GM23338 (cell line): ENCODE data around the gene LRMDA. TPM values are rescaled to one million over a fixed set of nuclear protein-coding genes. Genes with fewer than 3 reads are reported as not detected.

Source experiments
- ATAC-seq: fragments of 200-7000 bp; cut with Tn5 transposase; 3 replicates; pipeline ENCODE4 v1.9.1; 2020
- DNase-seq: peaks from one replicate; pipeline ENCODE4 v3.0.0-alpha.2; 2015; ENCODE audit warnings: low spot score
- H2AFZ ChIP-seq: fragments of 200-600 bp; sonication (generic); 2 replicates; pipeline ENCODE4 v1.8.0; 2016; ENCODE audit warnings: antibody characterized with exemption, mild to moderate bottlenecking, moderate library complexity
- H3F3A ChIP-seq: fragments of 200-600 bp; sonication (generic); replicated peaks from 2 replicates; pipeline ENCODE4 v1.8.0; 2017; ENCODE audit warnings: antibody characterized with exemption, mixed run types, low read depth
- H3K27ac ChIP-seq: fragments of 200-600 bp; sonication (generic); 2 replicates; pipeline ENCODE4 v1.6.1; 2016; ENCODE audit warnings: low read depth
- H3K27me3 ChIP-seq: fragments of 200-600 bp; sonication (generic); 2 replicates; pipeline ENCODE4 v1.8.0; 2016; ENCODE audit warnings: mild to moderate bottlenecking, mixed run types, moderate library complexity; ENCODE audit not compliant: insufficient read depth
- H3K36me3 ChIP-seq: fragments of 200-600 bp; sonication (generic); 2 replicates; pipeline ENCODE4 v1.8.0; 2016; ENCODE audit warnings: mild to moderate bottlenecking; ENCODE audit not compliant: insufficient read depth
- H3K4me1 ChIP-seq: fragments of 200-600 bp; sonication (generic); 2 replicates; pipeline ENCODE4 v1.8.0; 2016; ENCODE audit warnings: mild to moderate bottlenecking, moderate library complexity; ENCODE audit not compliant: insufficient read depth
- H3K4me2 ChIP-seq: fragments of 200-600 bp; sonication (generic); 2 replicates; pipeline ENCODE4 v1.7.1; 2017; ENCODE audit warnings: mixed run types
- H3K4me3 ChIP-seq: fragments of 200-600 bp; sonication (generic); 2 replicates; pipeline ENCODE4 v1.6.1; 2016; ENCODE audit warnings: mixed run types
- H3K79me2 ChIP-seq: fragments of 200-600 bp; sonication (generic); replicated peaks from 2 replicates; pipeline ENCODE4 v1.8.0; 2017; ENCODE audit warnings: mild to moderate bottlenecking; ENCODE audit not compliant: insufficient read depth
- H3K9me2 ChIP-seq: fragments of 200-600 bp; sonication (generic); 2 replicates; pipeline ENCODE4 v1.8.0; 2017; ENCODE audit not compliant: insufficient read depth
- H4K20me1 ChIP-seq: fragments of 200-600 bp; sonication (generic); replicated peaks from 2 replicates; pipeline ENCODE4 v1.8.0; 2017; ENCODE audit warnings: mild to moderate bottlenecking; ENCODE audit not compliant: insufficient read depth
- H3K27ac Mint-ChIP-seq: 2 replicates; pipeline ENCODE4 v1.8.0; 2020; ENCODE audit warnings: inconsistent platforms, mild to moderate bottlenecking, moderate library complexity, mixed read lengths
- H3K27me3 Mint-ChIP-seq: 3 replicates; pipeline ENCODE4 v1.8.0; 2022; ENCODE audit warnings: low read depth, mild to moderate bottlenecking, moderate library complexity, mixed read lengths, inconsistent platforms; ENCODE audit not compliant: insufficient read depth, poor library complexity
- H3K36me3 Mint-ChIP-seq: 3 replicates; pipeline ENCODE4 v1.8.0; 2021; ENCODE audit warnings: low read depth, mild to moderate bottlenecking, inconsistent platforms, moderate library complexity, mixed read lengths
- H3K4me1 Mint-ChIP-seq: 3 replicates; pipeline ENCODE4 v1.8.0; 2020; ENCODE audit warnings: mild to moderate bottlenecking, inconsistent platforms, mixed read lengths
- H3K4me3 Mint-ChIP-seq: 3 replicates; pipeline ENCODE4 v1.8.0; 2021; ENCODE audit warnings: moderate library complexity, mild to moderate bottlenecking, inconsistent platforms, mixed read lengths
- H3K9me3 Mint-ChIP-seq: 3 replicates; pipeline ENCODE4 v1.8.0; 2020; ENCODE audit warnings: moderate library complexity, mild to moderate bottlenecking, inconsistent platforms, mixed read lengths
- CREB1 ChIP-seq: fragments of 250-450 bp; sonication (Bioruptor Pico); IDR thresholded peaks from 2 replicates; pipeline ENCODE4 v1.5.0; 2020; ENCODE audit warnings: low read depth, mild to moderate bottlenecking, moderate library complexity
- EZH2 ChIP-seq: fragments of 200-600 bp; sonication (generic); IDR thresholded peaks from one replicate; pipeline ENCODE4 v1.8.0; 2017; ENCODE audit warnings: antibody characterized with exemption, mild to moderate bottlenecking, low read depth; ENCODE audit not compliant: unreplicated experiment
- EZH2phosphoT487 ChIP-seq: fragments of 200-600 bp; sonication (generic); IDR thresholded peaks from one replicate; pipeline ENCODE4 v1.8.1; 2018; ENCODE audit warnings: antibody characterized with exemption; ENCODE audit not compliant: unreplicated experiment
- JUNB ChIP-seq: IDR thresholded peaks from one replicate; pipeline ENCODE4 v1.6.1; 2016; ENCODE audit warnings: antibody characterized with exemption; ENCODE audit not compliant: unreplicated experiment
- NANOG ChIP-seq: IDR thresholded peaks from 2 replicates; pipeline ENCODE4 v1.6.1; 2016; ENCODE audit warnings: antibody characterized with exemption, borderline replicate concordance
- POLR2AphosphoS5 ChIP-seq: IDR thresholded peaks from 2 replicates; pipeline ENCODE4 v1.6.1; 2016; ENCODE audit warnings: antibody characterized with exemption, low read depth
- STAT1 ChIP-seq: IDR thresholded peaks from one replicate; pipeline ENCODE4 v1.6.1; 2016; ENCODE audit warnings: antibody characterized with exemption; ENCODE audit not compliant: unreplicated experiment
- ZNF114 ChIP-seq: fragments of 250-450 bp; sonication (Bioruptor Pico); IDR thresholded peaks from 2 replicates; pipeline ENCODE4 v1.5.0; 2020; ENCODE audit warnings: mild to moderate bottlenecking, moderate library complexity
- ZNF331 ChIP-seq: fragments of 250-450 bp; sonication (Bioruptor Pico); IDR thresholded peaks from 2 replicates; pipeline ENCODE4 v1.5.0; 2020; ENCODE audit warnings: low read depth, mild to moderate bottlenecking, moderate library complexity
- polyA plus RNA-seq: library from polyadenylated mRNA; unstranded; fragments of >200 nt; fragmentation: Nextera tagmentation; extraction: Ambion mirVana; gene quantifications from 2 replicates; pipeline ENCODE4 v1.2.1, GENCODE V29; 2016
- total RNA-seq: library from RNA; depleted of rRNA; stranded (reverse); fragments of >200 nt; shearing (Covaris generic); gene quantifications from 2 replicates; pipeline ENCODE4 v1.2.3, GENCODE V29; 2014
- TF ChIP-seq, protein P1 (sequence below): IDR thresholded peaks from one replicate; pipeline ENCODE4 v1.6.1; 2018; ENCODE audit warnings: antibody characterized with exemption; ENCODE audit not compliant: unreplicated experiment
- TF ChIP-seq, protein P2 (sequence below): fragments of 250-450 bp; sonication (Bioruptor Pico); IDR thresholded peaks from 2 replicates; pipeline ENCODE4 v1.5.0; 2020; ENCODE audit warnings: mild to moderate bottlenecking, moderate library complexity
- TF ChIP-seq, protein P3 (sequence below): IDR thresholded peaks from 2 replicates; pipeline ENCODE4 v1.6.1; 2016; ENCODE audit warnings: antibody characterized with exemption
- TF ChIP-seq, protein P4 (sequence below), 2 experiments: fragments of 200-600 bp in 1 of 2; sonication (generic) in 1 of 2; conservative IDR thresholded peaks; 2 replicates each; pipeline versions ENCODE4 v1.5.1 to v1.6.1; 2016 to 2017; ENCODE audit warnings: antibody characterized with exemption in 2 of 2, low read depth in 2 of 2, mild to moderate bottlenecking in 2 of 2, moderate library complexity in 1 of 2

The LRMDA gene
- total and polyA plus RNA-seq, 2 experiments from 2014 or later: 0.90 to 1.8 TPM

GRCh38 chr10:76229341-76229740 lies 797.9 kb downstream of the LRMDA start:
- ATAC-seq (no peak), DNase-seq (no peak)
- H3K4me1 Mint-ChIP-seq: peaks cover 35% of the 10 kb centered on the region
- no peak overlapping the region for H3K4me3 ChIP-seq
- H3K27me3 ChIP-seq: peaks cover 74% of the 10 kb centered on the region
- H2AFZ ChIP-seq: no peak overlapping the region
- no peaks in the 10 kb centered on the region; the same call in 1 of the 2 replicates for H4K20me1 ChIP-seq
- no peaks in the 10 kb centered on the region for H3K36me3 ChIP-seq
- no peak overlapping the region for H3K27ac Mint-ChIP-seq
- peaks cover 80% of the 10 kb centered on the region for H3K27me3 Mint-ChIP-seq
- peaks cover 3% of the 10 kb centered on the region; the same call in 1 of the 3 replicates for H3K9me3 Mint-ChIP-seq
- no peak overlapping the region for H3K4me2 ChIP-seq
- no peak overlapping the region for H3K27ac ChIP-seq
- no peaks in the 10 kb centered on the region for H3F3A ChIP-seq
- TF ChIP-seq POLR2AphosphoS5: no peak
- TF ChIP-seq, protein P1, sequence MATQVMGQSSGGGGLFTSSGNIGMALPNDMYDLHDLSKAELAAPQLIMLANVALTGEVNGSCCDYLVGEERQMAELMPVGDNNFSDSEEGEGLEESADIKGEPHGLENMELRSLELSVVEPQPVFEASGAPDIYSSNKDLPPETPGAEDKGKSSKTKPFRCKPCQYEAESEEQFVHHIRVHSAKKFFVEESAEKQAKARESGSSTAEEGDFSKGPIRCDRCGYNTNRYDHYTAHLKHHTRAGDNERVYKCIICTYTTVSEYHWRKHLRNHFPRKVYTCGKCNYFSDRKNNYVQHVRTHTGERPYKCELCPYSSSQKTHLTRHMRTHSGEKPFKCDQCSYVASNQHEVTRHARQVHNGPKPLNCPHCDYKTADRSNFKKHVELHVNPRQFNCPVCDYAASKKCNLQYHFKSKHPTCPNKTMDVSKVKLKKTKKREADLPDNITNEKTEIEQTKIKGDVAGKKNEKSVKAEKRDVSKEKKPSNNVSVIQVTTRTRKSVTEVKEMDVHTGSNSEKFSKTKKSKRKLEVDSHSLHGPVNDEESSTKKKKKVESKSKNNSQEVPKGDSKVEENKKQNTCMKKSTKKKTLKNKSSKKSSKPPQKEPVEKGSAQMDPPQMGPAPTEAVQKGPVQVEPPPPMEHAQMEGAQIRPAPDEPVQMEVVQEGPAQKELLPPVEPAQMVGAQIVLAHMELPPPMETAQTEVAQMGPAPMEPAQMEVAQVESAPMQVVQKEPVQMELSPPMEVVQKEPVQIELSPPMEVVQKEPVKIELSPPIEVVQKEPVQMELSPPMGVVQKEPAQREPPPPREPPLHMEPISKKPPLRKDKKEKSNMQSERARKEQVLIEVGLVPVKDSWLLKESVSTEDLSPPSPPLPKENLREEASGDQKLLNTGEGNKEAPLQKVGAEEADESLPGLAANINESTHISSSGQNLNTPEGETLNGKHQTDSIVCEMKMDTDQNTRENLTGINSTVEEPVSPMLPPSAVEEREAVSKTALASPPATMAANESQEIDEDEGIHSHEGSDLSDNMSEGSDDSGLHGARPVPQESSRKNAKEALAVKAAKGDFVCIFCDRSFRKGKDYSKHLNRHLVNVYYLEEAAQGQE: no peak
- TF ChIP-seq JUNB: no peak
- TF ChIP-seq, protein P2, sequence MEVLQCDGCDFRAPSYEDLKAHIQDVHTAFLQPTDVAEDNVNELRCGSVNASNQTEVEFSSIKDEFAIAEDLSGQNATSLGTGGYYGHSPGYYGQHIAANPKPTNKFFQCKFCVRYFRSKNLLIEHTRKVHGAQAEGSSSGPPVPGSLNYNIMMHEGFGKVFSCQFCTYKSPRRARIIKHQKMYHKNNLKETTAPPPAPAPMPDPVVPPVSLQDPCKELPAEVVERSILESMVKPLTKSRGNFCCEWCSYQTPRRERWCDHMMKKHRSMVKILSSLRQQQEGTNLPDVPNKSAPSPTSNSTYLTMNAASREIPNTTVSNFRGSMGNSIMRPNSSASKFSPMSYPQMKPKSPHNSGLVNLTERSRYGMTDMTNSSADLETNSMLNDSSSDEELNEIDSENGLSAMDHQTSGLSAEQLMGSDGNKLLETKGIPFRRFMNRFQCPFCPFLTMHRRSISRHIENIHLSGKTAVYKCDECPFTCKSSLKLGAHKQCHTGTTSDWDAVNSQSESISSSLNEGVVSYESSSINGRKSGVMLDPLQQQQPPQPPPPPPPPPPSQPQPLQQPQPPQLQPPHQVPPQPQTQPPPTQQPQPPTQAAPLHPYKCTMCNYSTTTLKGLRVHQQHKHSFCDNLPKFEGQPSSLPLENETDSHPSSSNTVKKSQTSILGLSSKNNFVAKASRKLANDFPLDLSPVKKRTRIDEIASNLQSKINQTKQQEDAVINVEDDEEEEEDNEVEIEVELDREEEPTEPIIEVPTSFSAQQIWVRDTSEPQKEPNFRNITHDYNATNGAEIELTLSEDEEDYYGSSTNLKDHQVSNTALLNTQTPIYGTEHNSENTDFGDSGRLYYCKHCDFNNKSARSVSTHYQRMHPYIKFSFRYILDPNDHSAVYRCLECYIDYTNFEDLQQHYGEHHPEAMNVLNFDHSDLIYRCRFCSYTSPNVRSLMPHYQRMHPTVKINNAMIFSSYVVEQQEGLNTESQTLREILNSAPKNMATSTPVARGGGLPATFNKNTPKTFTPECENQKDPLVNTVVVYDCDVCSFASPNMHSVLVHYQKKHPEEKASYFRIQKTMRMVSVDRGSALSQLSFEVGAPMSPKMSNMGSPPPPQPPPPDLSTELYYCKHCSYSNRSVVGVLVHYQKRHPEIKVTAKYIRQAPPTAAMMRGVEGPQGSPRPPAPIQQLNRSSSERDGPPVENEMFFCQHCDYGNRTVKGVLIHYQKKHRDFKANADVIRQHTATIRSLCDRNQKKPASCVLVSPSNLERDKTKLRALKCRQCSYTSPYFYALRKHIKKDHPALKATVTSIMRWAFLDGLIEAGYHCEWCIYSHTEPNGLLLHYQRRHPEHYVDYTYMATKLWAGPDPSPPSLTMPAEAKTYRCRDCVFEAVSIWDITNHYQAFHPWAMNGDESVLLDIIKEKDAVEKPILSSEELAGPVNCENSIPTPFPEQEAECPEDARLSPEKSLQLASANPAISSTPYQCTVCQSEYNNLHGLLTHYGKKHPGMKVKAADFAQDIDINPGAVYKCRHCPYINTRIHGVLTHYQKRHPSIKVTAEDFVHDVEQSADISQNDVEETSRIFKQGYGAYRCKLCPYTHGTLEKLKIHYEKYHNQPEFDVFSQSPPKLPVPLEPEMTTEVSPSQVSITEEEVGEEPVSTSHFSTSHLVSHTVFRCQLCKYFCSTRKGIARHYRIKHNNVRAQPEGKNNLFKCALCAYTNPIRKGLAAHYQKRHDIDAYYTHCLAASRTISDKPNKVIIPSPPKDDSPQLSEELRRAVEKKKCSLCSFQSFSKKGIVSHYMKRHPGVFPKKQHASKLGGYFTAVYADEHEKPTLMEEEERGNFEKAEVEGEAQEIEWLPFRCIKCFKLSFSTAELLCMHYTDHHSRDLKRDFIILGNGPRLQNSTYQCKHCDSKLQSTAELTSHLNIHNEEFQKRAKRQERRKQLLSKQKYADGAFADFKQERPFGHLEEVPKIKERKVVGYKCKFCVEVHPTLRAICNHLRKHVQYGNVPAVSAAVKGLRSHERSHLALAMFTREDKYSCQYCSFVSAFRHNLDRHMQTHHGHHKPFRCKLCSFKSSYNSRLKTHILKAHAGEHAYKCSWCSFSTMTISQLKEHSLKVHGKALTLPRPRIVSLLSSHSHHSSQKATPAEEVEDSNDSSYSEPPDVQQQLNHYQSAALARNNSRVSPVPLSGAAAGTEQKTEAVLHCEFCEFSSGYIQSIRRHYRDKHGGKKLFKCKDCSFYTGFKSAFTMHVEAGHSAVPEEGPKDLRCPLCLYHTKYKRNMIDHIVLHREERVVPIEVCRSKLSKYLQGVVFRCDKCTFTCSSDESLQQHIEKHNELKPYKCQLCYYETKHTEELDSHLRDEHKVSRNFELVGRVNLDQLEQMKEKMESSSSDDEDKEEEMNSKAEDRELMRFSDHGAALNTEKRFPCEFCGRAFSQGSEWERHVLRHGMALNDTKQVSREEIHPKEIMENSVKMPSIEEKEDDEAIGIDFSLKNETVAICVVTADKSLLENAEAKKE (CRISPR knock-in tag): no peak
- no peak for TF ChIP-seq EZH2
- no peak for TF ChIP-seq ZNF331
- TF ChIP-seq NANOG: no peak
- no peak for TF ChIP-seq STAT1
- no peak for TF ChIP-seq ZNF114 (CRISPR knock-in tag)
- TF ChIP-seq, protein P3, sequence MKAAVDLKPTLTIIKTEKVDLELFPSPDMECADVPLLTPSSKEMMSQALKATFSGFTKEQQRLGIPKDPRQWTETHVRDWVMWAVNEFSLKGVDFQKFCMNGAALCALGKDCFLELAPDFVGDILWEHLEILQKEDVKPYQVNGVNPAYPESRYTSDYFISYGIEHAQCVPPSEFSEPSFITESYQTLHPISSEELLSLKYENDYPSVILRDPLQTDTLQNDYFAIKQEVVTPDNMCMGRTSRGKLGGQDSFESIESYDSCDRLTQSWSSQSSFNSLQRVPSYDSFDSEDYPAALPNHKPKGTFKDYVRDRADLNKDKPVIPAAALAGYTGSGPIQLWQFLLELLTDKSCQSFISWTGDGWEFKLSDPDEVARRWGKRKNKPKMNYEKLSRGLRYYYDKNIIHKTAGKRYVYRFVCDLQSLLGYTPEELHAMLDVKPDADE: no peak
- TF ChIP-seq CREB1 (CRISPR knock-in tag): no peak
- TF ChIP-seq EZH2phosphoT487: no peak
- TF ChIP-seq, protein P4, sequence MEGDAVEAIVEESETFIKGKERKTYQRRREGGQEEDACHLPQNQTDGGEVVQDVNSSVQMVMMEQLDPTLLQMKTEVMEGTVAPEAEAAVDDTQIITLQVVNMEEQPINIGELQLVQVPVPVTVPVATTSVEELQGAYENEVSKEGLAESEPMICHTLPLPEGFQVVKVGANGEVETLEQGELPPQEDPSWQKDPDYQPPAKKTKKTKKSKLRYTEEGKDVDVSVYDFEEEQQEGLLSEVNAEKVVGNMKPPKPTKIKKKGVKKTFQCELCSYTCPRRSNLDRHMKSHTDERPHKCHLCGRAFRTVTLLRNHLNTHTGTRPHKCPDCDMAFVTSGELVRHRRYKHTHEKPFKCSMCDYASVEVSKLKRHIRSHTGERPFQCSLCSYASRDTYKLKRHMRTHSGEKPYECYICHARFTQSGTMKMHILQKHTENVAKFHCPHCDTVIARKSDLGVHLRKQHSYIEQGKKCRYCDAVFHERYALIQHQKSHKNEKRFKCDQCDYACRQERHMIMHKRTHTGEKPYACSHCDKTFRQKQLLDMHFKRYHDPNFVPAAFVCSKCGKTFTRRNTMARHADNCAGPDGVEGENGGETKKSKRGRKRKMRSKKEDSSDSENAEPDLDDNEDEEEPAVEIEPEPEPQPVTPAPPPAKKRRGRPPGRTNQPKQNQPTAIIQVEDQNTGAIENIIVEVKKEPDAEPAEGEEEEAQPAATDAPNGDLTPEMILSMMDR (conservative IDR thresholded peaks at IDR 0.05; ENCODE audit: low read depth in 2 of 2): no peak
- no peaks in the 10 kb centered on the region for H3K36me3 Mint-ChIP-seq
- H3K4me1 ChIP-seq: peaks cover 26% of the 10 kb centered on the region
- no peak overlapping the region for H3K4me3 Mint-ChIP-seq
- H3K79me2 ChIP-seq: no peaks in the 10 kb centered on the region
- H3K9me2 ChIP-seq: no peaks in the 10 kb centered on the region
